Measurements from ENCODE around the gene RPL7A. TPM values are rescaled to one million over a fixed set of nuclear protein-coding genes. Genes with fewer than 3 reads are reported as not detected.

Gene RPL7A
- 1,495 and 2,171 TPM in 2 replicates for total RNA-seq

DNA sequence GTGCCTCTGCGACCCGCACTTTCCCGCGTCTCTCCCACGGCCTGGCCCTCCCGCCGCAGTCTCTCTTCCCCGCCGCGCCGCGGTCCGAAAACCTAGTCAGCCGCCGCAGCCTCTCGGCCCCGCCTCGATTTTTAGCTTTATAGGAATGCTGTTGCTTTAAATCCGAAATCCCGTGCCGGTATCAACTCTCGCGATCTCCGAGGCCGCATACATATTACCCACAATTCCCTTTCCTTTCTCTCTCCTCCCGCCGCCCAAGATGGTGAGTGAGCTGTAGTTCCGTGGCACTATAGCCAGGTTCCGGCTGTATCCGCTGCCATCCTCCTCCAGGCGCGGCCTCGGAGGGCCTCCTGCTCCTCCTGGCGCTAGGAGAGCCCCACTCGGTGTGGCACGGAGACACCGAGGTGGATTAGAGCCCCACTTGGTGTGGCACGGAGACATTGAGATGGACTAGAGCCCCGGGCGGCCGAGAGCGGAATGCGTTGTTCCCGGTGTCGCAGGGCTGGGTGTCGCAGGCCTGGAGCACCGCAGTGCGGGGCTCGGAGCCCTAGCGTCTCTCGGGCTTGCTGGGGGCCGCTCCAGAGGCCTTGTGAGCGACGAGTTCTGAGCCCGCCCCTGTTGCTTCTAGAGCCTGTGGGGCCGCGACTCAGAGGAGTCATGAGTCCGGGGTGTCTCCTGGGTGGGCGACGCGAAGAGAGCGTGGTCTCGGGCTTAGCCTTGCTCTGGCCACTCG lies at the start of gene RPL7A, which contains the start of gene MED22:
Gene RPL7A, plus strand, starts transcription at position 234 of the 733 bp plus-strand sequence. Its CDS starts 26 bp downstream, at position 260.
Gene MED22, minus strand, starts transcription at position 147 of the 733 bp plus-strand sequence. CDS start 1,469 bp downstream, outside the sequence.

DNA sequence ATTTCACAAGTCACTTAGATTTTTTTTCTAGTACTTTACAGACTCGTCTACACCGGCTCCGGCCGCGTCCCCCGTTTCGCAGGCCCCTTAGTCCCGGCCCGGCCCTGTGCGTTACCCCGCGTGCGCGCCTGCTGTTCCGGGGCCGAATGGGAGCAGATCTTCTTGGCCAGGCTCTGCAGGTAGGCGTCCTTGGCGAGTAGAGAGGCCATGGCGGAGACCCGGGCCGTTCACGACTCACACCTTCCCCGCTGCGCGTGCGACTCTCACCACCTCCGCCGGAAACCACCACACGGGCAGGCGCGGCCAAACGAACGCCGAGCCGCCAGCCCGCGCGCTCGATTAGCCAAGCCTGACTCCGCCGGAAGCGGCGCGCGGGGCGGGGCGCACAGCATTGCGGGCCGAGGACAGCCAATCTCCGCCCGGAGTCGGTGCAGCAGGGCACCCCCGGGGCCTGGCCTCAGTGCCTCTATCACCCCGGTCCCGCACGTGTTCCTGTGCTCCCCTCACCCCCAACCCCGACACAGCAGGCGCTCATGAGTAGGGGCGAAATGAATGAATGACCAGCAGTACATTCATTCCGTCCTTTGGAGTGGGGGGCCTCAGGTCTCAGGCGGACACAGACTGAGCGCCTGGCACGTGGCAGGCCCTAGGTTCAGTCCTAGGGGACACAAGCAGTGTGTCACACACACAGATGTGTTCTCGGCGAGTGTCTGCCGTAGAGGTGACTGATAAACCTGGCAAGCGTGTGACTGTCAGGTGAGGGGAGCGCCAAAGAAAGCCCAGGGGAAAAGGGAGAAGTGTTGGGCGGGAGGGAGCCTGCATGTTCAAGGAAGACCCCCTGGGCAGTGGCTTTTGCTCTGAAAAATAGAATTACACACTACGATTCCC lies 11.8 kb upstream of the RPL7A start, which contains the start of gene SURF6:
Gene SURF6, minus strand, starts transcription at position 265 of the 888 bp plus-strand sequence. Its CDS starts 56 bp downstream, at position 209.

DNA sequence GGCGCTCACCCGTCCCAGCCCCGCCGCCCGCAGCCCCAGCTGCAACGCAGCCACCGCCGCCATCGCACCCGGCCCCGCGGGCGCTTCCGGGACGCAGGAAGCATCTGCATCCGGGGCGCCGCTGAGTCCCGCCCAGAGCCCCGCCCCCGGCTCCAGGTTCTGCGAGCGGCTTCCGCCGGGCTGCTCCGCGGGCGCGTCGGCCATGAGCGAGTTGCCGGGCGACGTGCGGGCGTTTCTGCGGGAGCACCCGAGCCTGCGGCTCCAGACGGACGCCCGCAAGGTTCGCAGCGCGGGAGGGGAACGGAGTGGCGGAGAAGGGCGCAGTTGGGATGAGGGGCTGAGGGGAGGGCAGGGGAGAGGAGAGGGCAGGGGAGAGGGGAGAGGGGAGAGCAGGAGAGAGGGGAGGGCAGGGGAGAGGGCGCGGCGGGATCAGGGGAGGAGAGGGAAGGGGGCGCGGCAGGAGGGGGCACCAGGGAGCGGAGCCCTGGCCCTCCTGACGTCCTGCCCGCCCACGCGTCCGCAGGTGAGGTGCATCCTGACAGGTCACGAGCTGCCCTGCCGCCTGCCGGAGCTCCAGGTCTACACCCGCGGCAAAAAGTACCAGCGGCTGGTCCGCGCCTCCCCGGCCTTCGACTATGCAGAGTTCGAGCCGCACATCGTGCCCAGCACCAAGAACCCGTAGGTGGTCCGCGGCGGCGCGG lies 8.5 kb downstream of the RPL7A start, which contains the start of the genes SURF1 and SURF2:
Gene SURF1, minus strand, starts transcription at position 97 of the 701 bp plus-strand sequence. Its CDS starts 34 bp downstream, at position 63.
Gene SURF2, plus strand, starts transcription at position 160 of the 701 bp plus-strand sequence. Its CDS starts 43 bp downstream, at position 203.

DNA sequence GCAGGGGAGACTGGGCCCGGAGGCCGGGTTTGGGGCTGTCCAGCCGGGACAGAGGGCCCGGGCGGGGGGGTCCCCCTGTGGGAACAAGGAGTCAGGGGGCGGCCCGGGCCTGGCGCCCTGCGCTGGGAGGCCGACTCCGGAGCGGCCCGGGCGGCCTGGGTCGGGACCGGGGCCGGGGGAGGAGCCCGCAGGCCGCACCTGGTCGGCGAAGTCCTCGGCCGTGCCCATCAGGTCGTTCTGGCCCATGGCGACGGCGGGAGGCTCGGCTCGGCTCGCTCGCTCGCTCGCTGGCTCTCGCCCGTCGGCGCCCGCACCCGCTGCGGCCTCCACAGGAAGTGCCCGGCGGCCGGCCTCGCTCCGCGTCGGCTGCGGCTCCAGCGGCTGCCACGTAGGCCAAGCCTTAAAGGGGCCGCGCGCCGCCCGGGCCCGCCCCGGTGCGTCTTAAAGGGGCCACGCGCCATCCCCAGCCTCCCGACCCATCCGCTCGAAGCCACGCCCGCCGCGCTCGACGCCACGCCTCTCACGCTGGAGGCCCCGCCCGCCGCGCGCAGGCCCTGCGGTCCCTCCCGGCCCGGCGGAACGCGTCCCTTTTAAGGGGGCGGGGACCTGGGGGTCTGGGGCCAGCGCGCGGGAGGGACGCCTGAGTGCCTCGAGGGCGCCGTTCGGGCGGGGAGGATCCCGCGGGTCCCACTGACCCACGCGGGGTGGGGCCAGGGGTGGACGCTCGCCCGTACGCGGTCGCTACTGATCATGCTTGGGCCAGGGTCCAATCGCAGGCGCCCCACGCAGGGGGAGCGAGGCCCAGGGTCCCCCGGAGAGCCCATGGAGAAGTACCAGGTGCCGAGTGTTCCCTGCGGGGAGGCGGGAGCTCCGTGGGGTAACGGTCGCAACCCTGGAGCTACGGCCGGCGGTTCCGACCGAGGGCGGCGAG lies 28.0 kb downstream of the RPL7A start, which contains the start of the genes STKLD1 and SURF4:
Gene STKLD1, plus strand, starts transcription at position 643 of the 931 bp plus-strand sequence. Its CDS starts 108 bp downstream, at position 751.
Gene SURF4, minus strand, starts transcription at position 337 of the 931 bp plus-strand sequence. Its CDS starts 91 bp downstream, at position 246.

Small RNA genes lying within 50 kb of the gene (small RNA-seq; reads per million reads assigned to genes)
- gene RF00019 (not detected), gene SNORD24 (not detected), gene SNORD36A (not detected), gene SNORD36B (not detected), gene SNORD36C (not detected)

Other genes with a start within 250 kb of the RPL7A start
- gene RALGDS, start 227.0 kb upstream of the RPL7A start, total RNA-seq: 35.5 and 42.0 TPM in 2 replicates
- 3.9 and 12.7 TPM in 2 replicates for gene GBGT1, start 184.3 kb upstream of the RPL7A start, total RNA-seq
- gene OBP2B, start 139.0 kb upstream of the RPL7A start, total RNA-seq: not detected in 2 replicates
- gene ABO, start 73.0 kb upstream of the RPL7A start, total RNA-seq: under 0.01 TPM in 1 of 2 replicates, not detected in the other
- gene SURF6, start 12.0 kb upstream of the RPL7A start, total RNA-seq: 5.7 and 9.4 TPM in 2 replicates
- 13.7 and 16.7 TPM in 2 replicates for gene MED22, start 87 bp upstream of the RPL7A start, total RNA-seq
- gene SURF1, start 8.3 kb downstream of the RPL7A start, total RNA-seq: 22.0 and 30.0 TPM in 2 replicates
- gene SURF2, start 8.3 kb downstream of the RPL7A start, total RNA-seq: 6.3 and 16.9 TPM in 2 replicates
- 255 and 467 TPM in 2 replicates for gene SURF4, start 27.8 kb downstream of the RPL7A start, total RNA-seq
- 1.6 and 2.7 TPM in 2 replicates for gene STKLD1, start 28.1 kb downstream of the RPL7A start, total RNA-seq
- gene REXO4, start 69.8 kb downstream of the RPL7A start, total RNA-seq: 12.1 and 19.2 TPM in 2 replicates
- 2.0 and 4.7 TPM in 2 replicates for gene ADAMTS13, start 74.1 kb downstream of the RPL7A start, total RNA-seq
- gene CACFD1, start 111.8 kb downstream of the RPL7A start, total RNA-seq: 16.1 and 18.3 TPM in 2 replicates
- 2.0 and 17.5 TPM in 2 replicates for gene SLC2A6, start 130.9 kb downstream of the RPL7A start, total RNA-seq
- not detected in 2 replicates for gene MYMK, start 176.7 kb downstream of the RPL7A start, total RNA-seq
- gene ADAMTSL2, start 186.5 kb downstream of the RPL7A start, total RNA-seq: not detected in 2 replicates